GM19468 (cell line): ENCODE measurements around the gene CRPPA.

ENCODE experiments used
- ATAC-seq: cut with Tn5 transposase; IDR thresholded peaks from one replicate; pipeline ENCODE4 v1.9.1; 2021; ENCODE audit warnings: mild to moderate bottlenecking, moderate library complexity, moderate number of reproducible peaks; ENCODE audit not compliant: unreplicated experiment; ENCODE audit errors: extremely low read depth

CRPPA gene

GRCh38 chr7:16428182-16428581, 6.8 kb upstream of the CRPPA start:
- no peak for ATAC-seq

GRCh38 chr7:16423761-16424160, 2.4 kb upstream of the CRPPA start:
- no peak for ATAC-seq

- ATAC-seq, result no peak
These were observed 1.6 kb upstream of the CRPPA start for GRCh38 chr7:16422917-16423316.

- ATAC-seq, result no peak
These were observed 731 bp upstream of the CRPPA start for GRCh38 chr7:16422103-16422435.

- peak; percentile 63 for ATAC-seq
These were observed 547 bp downstream of the CRPPA start for GRCh38 chr7:16420649-16421332.

- ATAC-seq, result no peak
These were observed 1.0 kb downstream of the CRPPA start for GRCh38 chr7:16420329-16420648.

- ATAC-seq, result no peak
These were observed 1.5 kb downstream of the CRPPA start for GRCh38 chr7:16419859-16420258.

- no peak for ATAC-seq
These were observed 2.2 kb downstream of the CRPPA start for GRCh38 chr7:16419126-16419525.

GRCh38 chr7:16417906-16418305, 3.4 kb downstream of the CRPPA start:
- no peak for ATAC-seq

- no peak for ATAC-seq
These were observed 4.8 kb downstream of the CRPPA start for GRCh38 chr7:16416289-16417282.

GRCh38 chr7:16412274-16413254, 8.8 kb downstream of the CRPPA start:
- ATAC-seq, result no peak

- no peak for ATAC-seq
These were observed 9.9 kb downstream of the CRPPA start for GRCh38 chr7:16411391-16411790.

GRCh38 chr7:16409777-16410176, 11.6 kb downstream of the CRPPA start:
- no peak for ATAC-seq

GRCh38 chr7:16404636-16405035, 16.7 kb downstream of the CRPPA start:
- ATAC-seq, result no peak

- no peak for ATAC-seq
These were observed 17.9 kb downstream of the CRPPA start for GRCh38 chr7:16403475-16403874.

- no peak for ATAC-seq
These were observed 18.4 kb downstream of the CRPPA start for GRCh38 chr7:16402940-16403339.

GRCh38 chr7:16402091-16402490, 19.2 kb downstream of the CRPPA start:
- no peak for ATAC-seq

GRCh38 chr7:16400893-16401275, 20.5 kb downstream of the CRPPA start:
- ATAC-seq, result no peak

GRCh38 chr7:16399916-16400892, 21.1 kb downstream of the CRPPA start:
- no peak for ATAC-seq
